GF-D8 (cell line): ENCODE results near the gene UBE2H.
A peak's percentile ranks its signal among the peaks of the same experiment; 100 is the strongest.
"Not testable (repeated sequence)": the region's sequence is repeated elsewhere in the genome, so short reads cannot be mapped to it uniquely, and the experiment has no call there.

Source experiments
- DNase-seq: peaks from one replicate; lab custom pipeline; 2025; lab: John Stamatoyannopoulos, UW

UBE2H gene

GRCh38 chr7:129843365-129843898 lies 109.3 kb downstream of the UBE2H start:
- no peak for DNase-seq

- DNase-seq: peak; percentile 36
These were observed 111.3 kb downstream of the UBE2H start for GRCh38 chr7:129841465-129841864.

GRCh38 chr7:129840757-129841156 lies 112.0 kb downstream of the UBE2H start:
- DNase-seq: peak; percentile 68

GRCh38 chr7:129836983-129837382 lies 115.8 kb downstream of the UBE2H start:
- no peak for DNase-seq

GRCh38 chr7:129835569-129835968 lies 117.2 kb downstream of the UBE2H start:
- no peak for DNase-seq

- not testable (repeated sequence) for DNase-seq
These were observed 119.4 kb downstream of the UBE2H start for GRCh38 chr7:129833353-129833752.

GRCh38 chr7:129832701-129833227 lies 120.0 kb downstream of the UBE2H start:
- no peak for DNase-seq

- no peak for DNase-seq
These were observed 120.5 kb downstream of the UBE2H start for GRCh38 chr7:129832282-129832681.

- DNase-seq: no peak
These were observed 121.2 kb downstream of the UBE2H start for GRCh38 chr7:129831424-129832058.

GRCh38 chr7:129830949-129831348 lies 121.8 kb downstream of the UBE2H start:
- DNase-seq: no peak

GRCh38 chr7:129829737-129830631 lies 122.8 kb downstream of the UBE2H start:
- DNase-seq: no peak

- no peak for DNase-seq
These were observed 123.6 kb downstream of the UBE2H start for GRCh38 chr7:129828989-129829736.

- no peak for DNase-seq
These were observed 124.5 kb downstream of the UBE2H start for GRCh38 chr7:129828078-129828762.

- no peak for DNase-seq
These were observed 125.2 kb downstream of the UBE2H start for GRCh38 chr7:129827467-129827990.

GRCh38 chr7:129826895-129827294 lies 125.9 kb downstream of the UBE2H start:
- not testable (repeated sequence) for DNase-seq

GRCh38 chr7:129825209-129825970 lies 127.4 kb downstream of the UBE2H start:
- no peak for DNase-seq

GRCh38 chr7:129824291-129825208 lies 128.2 kb downstream of the UBE2H start:
- peak; percentile 18 for DNase-seq

- not testable (repeated sequence) for DNase-seq
These were observed 129.6 kb downstream of the UBE2H start for GRCh38 chr7:129823143-129823542.

- DNase-seq: no peak
These were observed 131.3 kb downstream of the UBE2H start for GRCh38 chr7:129821476-129821875.
